Right lobe of liver (tissue), 4 donors: Measurements from ENCODE around the gene SLC44A5.

Experiments
- CTCF ChIP-seq, 4 donors: fragments of 200-600 bp in 3 of 4; fragments of 450-650 bp in 1 of 4; IDR thresholded peaks; one replicate each; pipeline versions ENCODE4 v1.5.1 to v1.8.0; 2016 to 2022; ENCODE audit warnings: antibody characterized with exemption in 4 of 4, mild to moderate bottlenecking in 2 of 4
- POLR2A ChIP-seq: fragments of 450-650 bp; IDR thresholded peaks from one replicate; pipeline ENCODE4 v1.6.1; 2017; ENCODE audit warnings: antibody characterized with exemption, mild to moderate bottlenecking
- donor health status: DM: no; HTN: no; CAD: no.
- donor health status: DM: no; HTN: no; CAD: no.
- donor health status: DM: no; HTN: yes; CAD: no.

- no peak for TF ChIP-seq CTCF (IDR thresholded peaks at IDR 0.05)
- TF ChIP-seq POLR2A: no peak
Observed at GRCh38 chr1:75327395-75327794, 283.5 kb downstream of the SLC44A5 start.
